ENCODE results near the gene RASL12. TPM values are rescaled to one million over a fixed set of nuclear protein-coding genes. Genes with fewer than 3 reads are reported as not detected.

The RASL12 gene
- total RNA-seq: under 0.01 and 2.9 TPM in 2 replicates

GRCh38 chr15:65067645-65068402, at the start of gene RASL12:
Gene RASL12, minus strand, starts transcription at chr15:65067991. Its CDS starts 156 bp downstream, at chr15:65067835.
- peak within 1 kb of the TSS; percentile 38 for H3K4me3 ChIP-seq (ENCODE audit: low read depth, low read length)
- TF ChIP-seq CTCF (IDR thresholded peaks at IDR 0.05; ENCODE audit: insufficient read depth, low read depth, low read length): no peak
- no peak for DNase-seq (ENCODE audit: low read depth)

GRCh38 chr15:65115542-65115941, 47.8 kb upstream of the RASL12 start:
- TF ChIP-seq CTCF (IDR thresholded peaks at IDR 0.05; ENCODE audit: insufficient read depth, low read depth, low read length): no peak
- H3K4me3 ChIP-seq (ENCODE audit: low read depth, low read length): no peak overlapping the region
- no peak for DNase-seq (ENCODE audit: low read depth)

GRCh38 chr15:65115086-65115485, 47.3 kb upstream of the RASL12 start, which contains the start of gene UBAP1L:
Gene UBAP1L, minus strand, starts transcription at chr15:65115200. Its CDS starts 8,985 bp downstream, at chr15:65106215.
- H3K4me3 ChIP-seq (ENCODE audit: low read depth, low read length): no peak within 1 kb of the TSS
- TF ChIP-seq CTCF (IDR thresholded peaks at IDR 0.05; ENCODE audit: insufficient read depth, low read depth, low read length): no peak
- no peak for DNase-seq (ENCODE audit: low read depth)

- TF ChIP-seq CTCF (IDR thresholded peaks at IDR 0.05; ENCODE audit: insufficient read depth, low read depth, low read length): no peak
- H3K4me3 ChIP-seq (ENCODE audit: low read depth, low read length): no peak overlapping the region
- DNase-seq (ENCODE audit: low read depth): peak; percentile 87
Measured at GRCh38 chr15:65110676-65111292, 43.0 kb upstream of the RASL12 start.

GRCh38 chr15:65106011-65106590, 38.3 kb upstream of the RASL12 start:
- no peak overlapping the region for H3K4me3 ChIP-seq (ENCODE audit: low read depth, low read length)
- no peak for DNase-seq (ENCODE audit: low read depth)
- no peak for TF ChIP-seq CTCF (IDR thresholded peaks at IDR 0.05; ENCODE audit: insufficient read depth, low read depth, low read length)

GRCh38 chr15:65105038-65105437, 37.2 kb upstream of the RASL12 start:
- TF ChIP-seq CTCF (IDR thresholded peaks at IDR 0.05; ENCODE audit: insufficient read depth, low read depth, low read length): no peak
- no peak for DNase-seq (ENCODE audit: low read depth)
- H3K4me3 ChIP-seq (ENCODE audit: low read depth, low read length): no peak overlapping the region

Measured in fibroblast of villous mesenchyme (primary cell).